HG03558 (cell line): Measurements from ENCODE around the gene ZDHHC19.
A peak's percentile ranks its signal among the peaks of the same experiment; 100 is the strongest.

Experiments
- ATAC-seq: cut with Tn5 transposase; IDR thresholded peaks from one replicate; pipeline ENCODE4 v1.9.1; 2021; ENCODE audit warnings: moderate number of reproducible peaks; ENCODE audit not compliant: unreplicated experiment; ENCODE audit errors: extremely low read depth

Gene ZDHHC19

GRCh38 chr3:196159952-196160804 lies 51.0 kb downstream of the ZDHHC19 start:
- peak; percentile 62 for ATAC-seq

- no peak for ATAC-seq
Observed at GRCh38 chr3:196159526-196159925, 51.7 kb downstream of the ZDHHC19 start.

DNA sequence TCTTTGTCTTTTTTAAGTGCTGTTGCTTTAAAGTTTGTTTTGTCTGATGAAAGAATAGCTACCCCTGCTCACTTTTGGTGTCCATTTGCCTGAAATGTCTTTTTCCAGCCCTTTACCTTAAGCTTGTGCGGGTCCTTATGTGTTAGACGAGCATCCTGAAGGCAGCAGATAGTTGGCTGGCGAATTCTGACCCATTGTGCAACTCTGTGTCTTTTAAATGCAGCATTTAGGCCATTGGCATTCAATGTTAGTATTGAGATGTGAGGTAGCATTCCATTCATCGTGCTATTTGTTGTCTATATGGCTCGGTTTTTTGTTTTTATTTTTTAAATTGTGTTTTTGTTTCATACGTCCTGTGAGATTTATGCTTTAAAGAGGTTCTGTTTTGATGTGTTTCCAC lies 55.0 kb downstream of the ZDHHC19 start:
- ATAC-seq: no peak

DNA sequence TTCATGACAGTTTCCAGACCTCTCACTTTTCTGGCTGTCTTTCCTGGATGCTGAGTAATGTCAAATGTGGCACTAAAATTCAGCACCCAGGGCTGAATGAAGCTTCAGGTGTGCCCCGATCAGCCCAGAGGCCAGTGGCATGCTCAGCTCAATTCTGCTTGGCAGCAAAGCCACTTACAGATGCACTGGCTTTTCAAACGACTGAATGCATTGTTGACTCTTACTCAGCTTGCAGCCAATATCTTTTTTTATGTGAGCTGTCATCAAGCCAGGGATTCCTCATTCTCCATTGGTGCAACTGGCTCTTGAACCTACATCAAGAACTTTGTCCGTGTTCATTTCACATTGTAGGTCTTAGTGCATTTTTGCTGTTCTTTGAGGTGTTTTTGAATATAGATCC lies 60.7 kb downstream of the ZDHHC19 start:
- ATAC-seq: no peak

GRCh38 chr3:196149831-196150301 lies 61.3 kb downstream of the ZDHHC19 start:
- ATAC-seq: no peak

DNA sequence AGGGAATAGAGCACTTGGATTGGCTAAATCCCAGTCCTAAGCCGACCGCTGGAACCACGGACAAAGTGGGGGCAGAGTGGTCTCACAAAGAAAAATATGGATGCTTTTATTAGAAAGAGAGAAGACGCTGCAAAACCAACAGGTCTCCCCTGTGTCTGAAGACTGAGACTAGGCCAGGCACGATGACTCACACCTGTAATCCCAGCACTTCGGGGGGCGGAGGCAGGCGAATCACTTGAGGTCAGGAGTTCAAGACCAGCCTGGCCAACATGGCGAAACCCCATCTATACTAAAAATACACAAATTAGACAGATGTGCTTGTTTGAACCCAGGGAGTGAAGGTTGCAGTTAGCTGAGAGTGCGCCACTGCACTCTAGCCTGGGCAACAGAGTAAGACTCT lies 61.8 kb downstream of the ZDHHC19 start:
- no peak for ATAC-seq
